GM18511 (cell line): ENCODE data around the gene UBE2N.

Experiments used
- ATAC-seq: cut with Tn5 transposase; IDR thresholded peaks from one replicate; pipeline ENCODE4 v1.9.1; 2021; ENCODE audit warnings: mild to moderate bottlenecking, moderate library complexity; ENCODE audit not compliant: unreplicated experiment

Gene UBE2N

GRCh38 chr12:93441617-93442410 is at the start of gene UBE2N:
TSS of gene UBE2N (minus strand) at chr12:93441947. CDS start at chr12:93441884, 63 bp downstream.
- ATAC-seq, result peak; percentile 84

- ATAC-seq, result no peak
Observed at GRCh38 chr12:93484315-93484981, 42.7 kb upstream of the UBE2N start.

- ATAC-seq, result no peak
Observed at GRCh38 chr12:93483151-93483807, 41.5 kb upstream of the UBE2N start.

- ATAC-seq, result no peak
Observed at GRCh38 chr12:93482721-93483120, 41.0 kb upstream of the UBE2N start.

- no peak for ATAC-seq
Observed at GRCh38 chr12:93476555-93476954, 34.8 kb upstream of the UBE2N start.

GRCh38 chr12:93469386-93469785 is 27.6 kb upstream of the UBE2N start:
- ATAC-seq, result no peak

- ATAC-seq, result peak; percentile 43
Observed at GRCh38 chr12:93468008-93468371, 26.2 kb upstream of the UBE2N start.

- ATAC-seq, result peak; percentile 93
Observed at GRCh38 chr12:93467351-93468007, 25.7 kb upstream of the UBE2N start, which contains the start of gene MRPL42. TSS of gene MRPL42 (plus strand) at chr12:93467514. CDS start at chr12:93469286, 1,772 bp downstream.

GRCh38 chr12:93466625-93467350 is 25.0 kb upstream of the UBE2N start:
- peak; percentile 23 for ATAC-seq

GRCh38 chr12:93465841-93466240 is 24.1 kb upstream of the UBE2N start:
- ATAC-seq, result no peak

GRCh38 chr12:93461503-93461902 is 19.8 kb upstream of the UBE2N start:
- ATAC-seq, result no peak

- ATAC-seq, result no peak
Observed at GRCh38 chr12:93460902-93461301, 19.2 kb upstream of the UBE2N start.

- no peak for ATAC-seq
Observed at GRCh38 chr12:93460003-93460402, 18.3 kb upstream of the UBE2N start.

- ATAC-seq, result no peak
Observed at GRCh38 chr12:93459097-93459496, 17.4 kb upstream of the UBE2N start.

- ATAC-seq, result no peak
Observed at GRCh38 chr12:93456077-93456476, 14.3 kb upstream of the UBE2N start.

- ATAC-seq, result no peak
Observed at GRCh38 chr12:93453633-93454032, 11.9 kb upstream of the UBE2N start.

GRCh38 chr12:93451423-93452158 is 9.8 kb upstream of the UBE2N start:
- ATAC-seq, result no peak

GRCh38 chr12:93449277-93449676 is 7.5 kb upstream of the UBE2N start:
- peak; percentile 98 for ATAC-seq

GRCh38 chr12:93448796-93449195 is 7.0 kb upstream of the UBE2N start:
- peak; percentile 21 for ATAC-seq
